ENCODE data around the gene KSR1. TPM values are rescaled to one million over a fixed set of nuclear protein-coding genes. Genes with fewer than 3 reads are reported as not detected.
A peak's percentile ranks its signal among the peaks of the same experiment; 100 is the strongest.

Gene KSR1
- total RNA-seq, 6 experiments from 2014 or later, result 1.9 to 4.9 (median 3.6) TPM

DNA sequence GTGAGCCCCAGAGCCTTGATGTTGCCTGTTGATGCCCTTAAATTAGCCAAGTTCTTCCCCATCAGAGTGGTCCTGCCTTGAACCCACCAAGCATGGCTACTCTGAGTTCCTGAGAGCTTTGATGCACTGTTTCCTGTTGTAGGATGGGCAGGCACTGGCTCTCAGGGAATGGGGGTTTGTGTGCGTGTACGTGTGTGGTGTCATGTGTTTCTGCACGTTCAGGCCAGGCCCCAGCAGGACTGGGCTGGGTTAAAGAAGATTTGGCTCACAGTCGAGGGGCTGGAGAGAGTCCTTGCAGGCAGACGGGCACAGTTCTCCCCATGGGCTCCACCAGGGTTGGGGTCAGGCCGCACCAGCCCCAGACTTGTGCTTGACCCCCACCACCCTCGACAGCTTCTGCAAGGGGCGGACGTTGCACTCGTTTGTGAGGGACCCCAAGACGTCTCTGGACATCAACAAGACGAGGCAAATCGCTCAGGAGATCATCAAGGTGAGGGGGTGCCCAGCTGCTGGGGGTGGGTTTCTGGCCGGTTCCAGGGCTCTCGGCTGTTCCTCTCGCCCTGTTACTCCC, 151.4 kb downstream of the KSR1 start:
- H3K36me3 Mint-ChIP-seq (ENCODE audit: low read depth), result no peaks in the 10 kb centered on the region

DNA sequence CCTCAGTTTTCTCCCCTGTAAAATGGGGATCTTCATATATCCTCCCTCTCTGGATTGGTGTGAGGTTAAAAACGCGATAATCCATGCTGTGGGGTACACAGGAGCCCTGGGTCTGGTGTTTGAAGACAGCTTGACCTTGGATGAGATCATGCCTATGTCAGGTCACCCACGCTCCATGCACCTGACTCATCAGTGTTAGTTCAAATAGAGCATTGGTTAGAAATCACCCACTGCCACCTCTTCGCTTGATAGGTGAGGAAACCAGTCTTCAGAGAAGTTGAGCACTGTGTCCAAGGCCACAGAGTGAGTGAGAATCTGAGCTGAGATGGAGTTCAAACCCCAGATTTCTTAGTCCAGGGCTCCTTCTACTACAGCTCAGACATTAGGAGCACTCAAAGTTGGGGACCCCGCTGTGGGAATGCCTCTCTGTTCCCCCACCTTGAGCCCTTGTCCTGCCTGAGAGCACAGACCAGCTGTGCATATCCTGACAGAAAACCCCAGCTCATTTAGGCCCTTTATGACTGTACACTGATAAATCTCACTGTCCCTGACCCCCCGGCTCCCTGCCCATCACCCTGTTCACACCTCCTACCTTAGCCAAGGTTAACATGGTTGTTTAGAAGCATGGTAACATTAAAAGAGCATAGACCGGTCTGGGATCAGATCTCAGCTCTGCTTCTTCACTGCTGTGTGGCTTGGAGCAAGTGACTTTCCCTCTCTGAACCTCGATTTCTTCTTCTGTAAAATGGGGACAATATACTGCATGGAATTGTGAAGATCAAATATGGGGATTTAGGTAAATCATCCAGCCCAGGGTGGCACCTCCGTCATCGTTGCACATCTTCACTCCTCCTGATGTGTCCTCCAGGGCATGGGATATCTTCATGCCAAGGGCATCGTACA, 152.3 kb downstream of the KSR1 start:
- Mint-ChIP-seq H3K4me1 (ENCODE audit: low read depth) (0 out of 2 replicates have a peak, but pooled peaks cover 4% of the 10 kb centered on the region), H3K9me3 (no peaks in the 10 kb centered on the region), H3K36me3 (ENCODE audit: low read depth) (no peaks in the 10 kb centered on the region), H3K27me3 (ENCODE audit: insufficient read depth) (peaks cover 3% of the 10 kb centered on the region), H3K27ac (no peak overlapping the region), H3K4me3 (no peak overlapping the region)
- TF ChIP-seq CTCF (IDR thresholded peaks at IDR 0.05), result no peak
- no peak for DNase-seq

More for the DNA sequence above, 151.4 kb downstream of the KSR1 start:
- Mint-ChIP-seq H3K27me3 (ENCODE audit: insufficient read depth) (peaks cover 3% of the 10 kb centered on the region), H3K4me3 (no peak overlapping the region), H3K27ac (no peak overlapping the region), H3K9me3 (no peaks in the 10 kb centered on the region), H3K4me1 (ENCODE audit: low read depth) (0 out of 2 replicates have a peak, but pooled peaks cover 4% of the 10 kb centered on the region)
- no peak for DNase-seq
- TF ChIP-seq CTCF (IDR thresholded peaks at IDR 0.05), result no peak

DNA sequence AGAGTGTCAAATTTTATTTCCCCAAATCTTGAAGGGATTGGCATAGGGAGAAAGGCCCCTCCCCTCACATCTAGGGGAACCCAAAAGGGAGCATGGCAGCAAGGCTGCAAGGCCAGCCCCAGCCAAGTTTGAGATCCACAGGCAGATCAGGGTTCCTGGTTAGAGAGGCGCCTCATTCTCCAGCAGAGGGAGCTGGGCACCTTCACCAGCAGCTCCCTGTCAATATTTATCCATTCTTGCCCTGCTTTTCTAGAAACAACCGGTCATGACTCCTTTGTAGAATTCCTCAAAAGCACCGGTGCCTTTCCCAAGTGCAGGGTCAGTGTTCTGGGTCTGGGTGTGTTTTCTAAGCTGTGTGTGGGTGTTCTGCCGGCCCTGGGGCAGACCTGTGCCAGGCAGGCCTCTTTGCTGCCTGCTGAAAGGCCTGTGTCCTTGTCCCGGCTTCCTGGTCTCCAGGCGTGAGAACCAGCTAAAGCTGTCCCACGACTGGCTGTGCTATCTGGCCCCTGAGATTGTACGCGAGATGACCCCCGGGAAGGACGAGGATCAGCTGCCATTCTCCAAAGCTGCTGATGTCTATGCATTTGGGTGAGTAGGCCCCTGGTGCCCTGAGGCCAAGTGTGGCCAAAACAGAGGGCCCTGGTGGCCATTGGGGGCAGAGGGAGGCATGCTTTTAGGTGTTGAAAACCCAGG, 153.5 kb downstream of the KSR1 start:
- DNase-seq, result peak; percentile 53
- Mint-ChIP-seq H3K27ac (no peak overlapping the region), H3K4me3 (no peak overlapping the region), H3K4me1 (ENCODE audit: low read depth) (0 out of 2 replicates have a peak, but pooled peaks cover 4% of the 10 kb centered on the region), H3K27me3 (ENCODE audit: insufficient read depth) (peaks cover 3% of the 10 kb centered on the region), H3K9me3 (no peaks in the 10 kb centered on the region), H3K36me3 (ENCODE audit: low read depth) (no peaks in the 10 kb centered on the region)
- TF ChIP-seq CTCF (IDR thresholded peaks at IDR 0.05), result peak; percentile 83

DNA sequence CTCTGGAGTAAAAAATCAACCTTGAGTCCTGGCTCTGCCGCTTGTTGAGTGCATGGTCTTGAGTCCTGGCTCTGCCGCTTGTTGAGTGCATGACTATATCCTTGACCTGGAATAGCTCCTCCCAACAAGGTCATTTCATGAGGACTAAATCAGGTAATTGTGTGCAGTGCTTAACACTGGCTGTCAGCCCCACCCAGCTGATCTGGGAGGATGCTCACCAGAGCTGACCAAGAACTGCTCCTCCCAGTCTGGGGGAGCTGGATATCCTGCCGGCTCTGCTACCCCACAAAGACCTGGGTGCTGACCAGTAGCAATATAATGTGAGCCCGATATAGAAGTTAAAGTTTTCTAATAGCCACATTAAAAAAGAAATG, 154.0 kb downstream of the KSR1 start:
- DNase-seq, result no peak
- no peaks in the 10 kb centered on the region for H3K9me3 Mint-ChIP-seq
- no peak overlapping the region for H3K4me3 Mint-ChIP-seq
- H3K4me1 Mint-ChIP-seq (ENCODE audit: low read depth), result 0 out of 2 replicates have a peak, but pooled peaks cover 4% of the 10 kb centered on the region
- peaks cover 3% of the 10 kb centered on the region for H3K27me3 Mint-ChIP-seq (ENCODE audit: insufficient read depth)
- H3K27ac Mint-ChIP-seq, result no peak overlapping the region
- no peaks in the 10 kb centered on the region for H3K36me3 Mint-ChIP-seq (ENCODE audit: low read depth)
- TF ChIP-seq CTCF (IDR thresholded peaks at IDR 0.05), result no peak

DNA sequence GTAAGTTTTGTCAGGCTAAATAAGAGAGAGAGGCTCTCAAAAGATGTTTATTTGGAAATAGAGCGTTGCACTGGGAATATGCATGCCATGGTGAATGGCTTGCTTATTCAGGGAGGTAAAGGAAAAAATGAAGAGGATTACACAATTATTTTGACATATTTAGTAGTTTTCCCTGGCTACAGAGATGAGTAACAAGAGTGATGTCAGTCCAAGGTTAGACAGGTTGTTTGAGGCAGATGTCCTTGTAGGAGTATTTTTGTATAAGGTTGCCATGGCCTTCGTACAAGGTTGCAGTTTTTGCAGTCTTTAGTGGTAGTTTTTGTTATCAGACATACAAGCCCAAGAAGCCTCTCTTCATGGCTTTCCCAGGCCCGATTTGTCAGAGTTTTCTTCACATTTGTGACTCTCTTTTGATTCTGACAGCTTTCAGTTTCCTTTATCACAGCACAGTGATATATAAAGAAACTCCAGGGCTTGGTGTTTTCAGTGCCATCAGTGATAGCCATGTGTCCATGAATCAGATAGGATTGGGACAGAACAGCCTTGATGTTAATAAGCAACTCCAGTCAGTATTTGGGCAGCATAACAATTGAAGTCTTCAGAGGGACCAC, 156.0 kb downstream of the KSR1 start:
- DNase-seq, result no peak
- no peak for TF ChIP-seq CTCF (IDR thresholded peaks at IDR 0.05)
- no peak overlapping the region for H3K27ac Mint-ChIP-seq
- no peaks in the 10 kb centered on the region for H3K9me3 Mint-ChIP-seq
- H3K36me3 Mint-ChIP-seq (ENCODE audit: low read depth), result no peaks in the 10 kb centered on the region
- peaks cover 3% of the 10 kb centered on the region for H3K27me3 Mint-ChIP-seq (ENCODE audit: insufficient read depth)
- H3K4me1 Mint-ChIP-seq (ENCODE audit: low read depth), result 0 out of 2 replicates have a peak, but pooled peaks cover 4% of the 10 kb centered on the region
- no peak overlapping the region for H3K4me3 Mint-ChIP-seq
